HG03342 (cell line): ENCODE results near the gene RBP3.

ENCODE experiments used
- ATAC-seq: cut with Tn5 transposase; IDR thresholded peaks from one replicate; pipeline ENCODE4 v1.9.1; 2021; ENCODE audit warnings: mild to moderate bottlenecking, moderate library complexity; ENCODE audit not compliant: unreplicated experiment

Gene RBP3

GRCh38 chr10:47356708-47357107 lies 8.5 kb downstream of the RBP3 start:
- no peak for ATAC-seq

GRCh38 chr10:47357131-47357582 lies 9.0 kb downstream of the RBP3 start:
- no peak for ATAC-seq

GRCh38 chr10:47357911-47358310 lies 9.7 kb downstream of the RBP3 start:
- ATAC-seq, result no peak

- no peak for ATAC-seq
Observed at GRCh38 chr10:47358457-47358856, 10.3 kb downstream of the RBP3 start.

- ATAC-seq, result no peak
Observed at GRCh38 chr10:47359101-47359500, 10.9 kb downstream of the RBP3 start.

GRCh38 chr10:47359626-47360418 lies 11.7 kb downstream of the RBP3 start:
- no peak for ATAC-seq

GRCh38 chr10:47360419-47361040 lies 12.4 kb downstream of the RBP3 start:
- no peak for ATAC-seq

- ATAC-seq, result no peak
Observed at GRCh38 chr10:47361293-47361692, 13.1 kb downstream of the RBP3 start.

GRCh38 chr10:47362199-47362598 lies 14.0 kb downstream of the RBP3 start:
- ATAC-seq, result no peak

- ATAC-seq, result no peak
Observed at GRCh38 chr10:47363781-47364180, 15.6 kb downstream of the RBP3 start.

- ATAC-seq, result no peak
Observed at GRCh38 chr10:47364366-47364765, 16.2 kb downstream of the RBP3 start.

- no peak for ATAC-seq
Observed at GRCh38 chr10:47364911-47365310, 16.7 kb downstream of the RBP3 start.

- no peak for ATAC-seq
Observed at GRCh38 chr10:47365431-47366180, 17.4 kb downstream of the RBP3 start.

- no peak for ATAC-seq
Observed at GRCh38 chr10:47366181-47366631, 18.0 kb downstream of the RBP3 start.

GRCh38 chr10:47366731-47367460 lies 18.7 kb downstream of the RBP3 start:
- ATAC-seq, result no peak

GRCh38 chr10:47367646-47368045 lies 19.5 kb downstream of the RBP3 start:
- no peak for ATAC-seq

- ATAC-seq, result no peak
Observed at GRCh38 chr10:47368431-47369180, 20.4 kb downstream of the RBP3 start.

GRCh38 chr10:47369251-47369894 lies 21.2 kb downstream of the RBP3 start:
- ATAC-seq, result no peak

- no peak for ATAC-seq
Observed at GRCh38 chr10:47370015-47370767, 22.0 kb downstream of the RBP3 start.
